Activated naive CD4-positive, alpha-beta T cell treated with anti-CD3 and anti-CD28 coated beads, Interleukin-2, amount 50 U/mL, for 72 hours (primary cell): ENCODE data around the gene FAM83G. TPM values are rescaled to one million over a fixed set of nuclear protein-coding genes. Genes with fewer than 3 reads are reported as not detected.
A peak's percentile ranks its signal among the peaks of the same experiment; 100 is the strongest.

Experiments used
- ATAC-seq, 2 donors: fragments of 150-1000 bp; cut with Tn5 transposase; 2 replicates each; pipeline ENCODE4 v1.10.0; 2021; ENCODE audit warnings: mild to moderate bottlenecking in 2 of 2, moderate library complexity in 2 of 2
- DNase-seq, 2 donors: peaks; one replicate each; pipeline ENCODE4 v3.0.0; 2021 to 2022; ENCODE audit warnings: low spot score in 2 of 2
- H3K27ac Mint-ChIP-seq, 2 donors: one replicate each; pipeline ENCODE4 v1.8.0; 2022; ENCODE audit warnings: mild to moderate bottlenecking in 2 of 2, mixed read lengths in 2 of 2
- H3K36me3 Mint-ChIP-seq, 2 donors: one replicate each; pipeline ENCODE4 v1.8.0; 2022; ENCODE audit warnings: mixed read lengths in 2 of 2
- H3K9me3 Mint-ChIP-seq, 2 donors: one replicate each; pipeline ENCODE4 v1.8.0; 2022; ENCODE audit warnings: mixed read lengths in 2 of 2
- total RNA-seq, 2 donors: library from RNA; stranded (reverse); gene quantifications; one replicate each; pipeline ENCODE4 v1.2.3, GENCODE V29; 2022

FAM83G gene
- total RNA-seq, 2 donors from 2014 or later: 9.4 to 13.7 TPM

- ATAC-seq (no peak), DNase-seq (no peak)
- H3K27ac Mint-ChIP-seq: peak overlapping the region in 1 of 2 donors; percentile 29
- no peaks in the 10 kb centered on the region for H3K9me3 Mint-ChIP-seq
- no peaks in the 10 kb centered on the region for H3K36me3 Mint-ChIP-seq
Measured at GRCh38 chr17:18968345-18968744, 36.2 kb downstream of the FAM83G start.

DNA sequence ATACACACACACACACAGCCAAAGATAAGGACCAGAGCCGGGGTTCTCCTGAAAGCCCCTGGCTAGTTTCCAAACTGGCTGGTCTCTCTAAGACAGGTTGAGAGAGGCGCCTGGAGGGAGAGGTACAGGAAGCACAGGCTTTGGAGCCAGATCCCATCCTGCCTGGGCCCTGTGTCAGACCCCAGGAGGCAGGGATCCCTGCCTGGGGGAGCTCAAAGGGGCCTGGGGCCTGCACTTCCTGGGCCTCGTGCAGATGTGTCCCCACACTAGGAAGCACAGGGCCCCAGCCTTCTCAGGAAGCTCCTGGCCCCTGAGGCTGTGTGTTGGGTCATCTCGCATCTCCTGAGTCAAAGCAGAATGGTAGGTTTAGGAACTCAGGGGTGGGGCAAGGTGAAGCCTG is 36.6 kb downstream of the FAM83G start:
- Mint-ChIP-seq H3K9me3 (no peaks in the 10 kb centered on the region), H3K27ac (peak overlapping the region in 1 of 2 donors; percentile 87), H3K36me3 (no peaks in the 10 kb centered on the region)
- no peak for ATAC-seq
- DNase-seq: no peak

- ATAC-seq: no peak
- no peak for DNase-seq
- H3K27ac Mint-ChIP-seq: peak overlapping the region in 1 of 2 donors; percentile 74
- H3K9me3 Mint-ChIP-seq: no peaks in the 10 kb centered on the region
- no peaks in the 10 kb centered on the region for H3K36me3 Mint-ChIP-seq
Measured at GRCh38 chr17:18966831-18967624, 37.5 kb downstream of the FAM83G start.

- H3K27ac Mint-ChIP-seq: peak overlapping the region in 1 of 2 donors; percentile 4
- H3K36me3 Mint-ChIP-seq: no peaks in the 10 kb centered on the region
- no peaks in the 10 kb centered on the region for H3K9me3 Mint-ChIP-seq
- ATAC-seq (no peak), DNase-seq (no peak)
Measured at GRCh38 chr17:18965530-18966236, 38.9 kb downstream of the FAM83G start.

DNA sequence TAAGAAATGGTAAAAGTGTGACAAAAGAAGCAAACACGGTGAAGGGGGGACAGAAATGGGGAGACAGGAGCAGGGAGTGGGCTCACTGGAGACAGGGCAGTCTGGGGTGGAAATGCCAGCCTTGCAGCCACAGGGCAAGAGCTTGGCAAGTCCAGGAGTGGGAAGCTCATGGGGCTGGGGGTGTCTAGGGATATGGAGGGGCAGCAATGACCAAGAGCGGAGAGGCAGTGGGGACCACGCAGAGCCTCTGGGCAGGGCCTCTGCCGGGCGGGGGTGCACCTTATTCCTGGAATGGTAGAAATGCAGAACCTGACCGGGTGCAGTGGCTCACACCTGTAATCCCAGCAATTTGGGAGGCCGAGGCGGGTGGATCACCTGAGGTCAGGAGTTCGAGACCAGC is 40.0 kb downstream of the FAM83G start:
- H3K27ac Mint-ChIP-seq: peak overlapping the region in 1 of 2 donors; percentile 72
- no peak for ATAC-seq
- no peaks in the 10 kb centered on the region for H3K36me3 Mint-ChIP-seq
- no peak for DNase-seq
- no peaks in the 10 kb centered on the region for H3K9me3 Mint-ChIP-seq

GRCh38 chr17:18964018-18964351 is 40.6 kb downstream of the FAM83G start:
- Mint-ChIP-seq H3K9me3 (no peaks in the 10 kb centered on the region), H3K27ac (peak overlapping the region in 1 of 2 donors; percentile 15), H3K36me3 (no peaks in the 10 kb centered on the region)
- no peak for ATAC-seq
- DNase-seq: no peak

- no peaks in the 10 kb centered on the region for H3K36me3 Mint-ChIP-seq
- H3K27ac Mint-ChIP-seq: peak overlapping the region in 1 of 2 donors; percentile 15
- H3K9me3 Mint-ChIP-seq: no peaks in the 10 kb centered on the region
- DNase-seq (no peak), ATAC-seq (peak in 1 of 2 donors; percentile 33)
Measured at GRCh38 chr17:18963126-18964017, 41.2 kb downstream of the FAM83G start.

DNA sequence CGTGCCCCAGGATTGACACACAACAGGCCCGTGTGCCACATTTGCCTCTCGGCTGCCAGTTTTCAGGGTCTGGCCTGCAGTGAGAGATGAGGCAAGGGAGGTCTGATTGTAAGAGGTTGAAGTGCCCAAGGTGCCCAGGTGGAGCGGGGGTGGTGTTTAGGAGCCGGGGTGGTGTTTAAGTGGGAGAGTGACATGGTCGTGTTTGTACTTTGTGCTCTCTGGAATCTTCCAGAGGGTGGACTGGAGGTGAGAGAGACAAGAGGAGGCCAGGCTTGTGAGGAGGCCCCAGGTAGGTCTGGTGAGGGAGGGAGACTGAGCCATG is 42.1 kb downstream of the FAM83G start:
- no peaks in the 10 kb centered on the region for H3K36me3 Mint-ChIP-seq
- ATAC-seq (no peak), DNase-seq (no peak)
- no peak overlapping the region for H3K27ac Mint-ChIP-seq
- no peaks in the 10 kb centered on the region for H3K9me3 Mint-ChIP-seq

DNA sequence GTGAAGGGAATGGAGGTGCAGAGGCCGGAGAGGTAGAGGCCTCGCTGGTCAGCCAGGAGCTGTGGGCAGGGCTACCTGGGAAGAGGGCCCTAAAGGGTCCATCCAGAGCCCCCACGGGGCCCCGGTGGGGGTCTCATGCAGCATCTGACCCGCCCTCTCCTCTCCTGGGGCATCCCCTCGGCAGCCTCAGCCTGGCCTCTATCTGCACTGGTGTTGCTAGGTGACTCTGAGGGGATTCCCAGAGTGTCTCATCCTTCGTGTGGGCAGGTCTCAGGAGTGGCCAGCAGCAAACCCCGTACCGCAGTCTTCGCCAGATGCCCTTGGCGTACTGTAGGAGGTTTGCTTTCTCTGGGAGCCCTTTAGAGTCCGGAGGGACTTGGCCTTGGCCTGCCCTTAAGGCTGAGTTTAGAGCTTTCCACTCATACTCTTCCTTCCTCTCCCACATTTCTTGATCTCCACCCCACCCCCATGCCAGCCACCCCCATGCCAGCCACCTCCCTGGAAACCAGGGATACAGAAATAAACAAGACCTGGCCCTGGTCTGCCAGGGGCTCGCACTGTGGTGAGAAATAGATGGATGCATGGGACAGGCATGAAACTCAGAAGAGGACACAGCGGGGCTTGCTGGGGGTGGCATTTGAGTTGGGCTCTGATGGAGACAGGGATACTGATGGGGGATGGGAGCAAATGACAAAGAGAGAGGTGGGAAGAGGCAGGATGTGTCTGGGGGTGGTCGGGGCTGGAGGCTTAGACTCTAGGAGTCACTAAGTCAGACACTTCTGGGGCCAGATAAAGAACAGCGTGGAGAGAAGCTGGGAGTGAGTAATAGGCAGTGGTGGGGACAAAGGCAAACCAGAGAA is 42.7 kb downstream of the FAM83G start:
- Mint-ChIP-seq H3K36me3 (no peaks in the 10 kb centered on the region), H3K9me3 (no peaks in the 10 kb centered on the region), H3K27ac (no peak overlapping the region)
- peak in 1 of 2 donors; percentile 69 for ATAC-seq
- no peak for DNase-seq

GRCh38 chr17:18960803-18961511 is 43.6 kb downstream of the FAM83G start:
- ATAC-seq: peak; percentile 87 to 94
- no peaks in the 10 kb centered on the region for H3K9me3 Mint-ChIP-seq
- H3K36me3 Mint-ChIP-seq: no peaks in the 10 kb centered on the region
- DNase-seq: peak; percentile 81 to 90
- H3K27ac Mint-ChIP-seq: peak overlapping the region; percentile 21 to 44

DNA sequence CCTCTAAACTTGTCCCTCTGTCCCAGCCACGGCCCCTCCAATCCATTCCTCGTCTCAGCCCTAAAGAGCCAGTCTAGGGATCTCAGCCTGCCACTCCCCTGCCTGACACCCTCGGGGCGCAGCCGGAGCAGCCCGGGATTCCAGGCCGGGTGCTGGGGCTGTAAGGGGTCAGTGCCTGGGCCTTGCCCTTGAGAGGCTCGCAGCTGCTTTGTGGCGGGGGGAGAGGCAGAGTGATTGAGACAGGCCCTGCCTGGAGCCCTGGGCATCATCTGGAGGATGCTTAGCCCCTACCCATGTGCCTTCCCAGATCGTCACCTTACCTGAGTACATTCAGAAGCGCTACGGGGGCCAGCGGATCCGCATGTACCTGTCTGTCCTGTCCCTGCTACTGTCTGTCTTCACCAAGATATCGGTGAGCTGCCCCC is 44.3 kb downstream of the FAM83G start:
- no peak for DNase-seq
- peak overlapping the region in 1 of 2 donors; percentile 21 for H3K27ac Mint-ChIP-seq
- H3K36me3 Mint-ChIP-seq: peaks cover 0 to 4% of the 10 kb centered on the region in 2 donors
- peaks cover 4% of the 10 kb centered on the region in 2 donors for H3K9me3 Mint-ChIP-seq
- ATAC-seq: no peak

GRCh38 chr17:18959845-18960240 is 44.7 kb downstream of the FAM83G start:
- peaks cover 4% of the 10 kb centered on the region in 2 donors for H3K9me3 Mint-ChIP-seq
- DNase-seq (no peak), ATAC-seq (no peak)
- H3K27ac Mint-ChIP-seq: no peak overlapping the region
- peaks cover 0 to 5% of the 10 kb centered on the region in 2 donors for H3K36me3 Mint-ChIP-seq

GRCh38 chr17:18959071-18959844 is 45.3 kb downstream of the FAM83G start:
- Mint-ChIP-seq H3K9me3 (peaks cover 4% of the 10 kb centered on the region in 2 donors), H3K27ac (no peak overlapping the region)

DNA sequence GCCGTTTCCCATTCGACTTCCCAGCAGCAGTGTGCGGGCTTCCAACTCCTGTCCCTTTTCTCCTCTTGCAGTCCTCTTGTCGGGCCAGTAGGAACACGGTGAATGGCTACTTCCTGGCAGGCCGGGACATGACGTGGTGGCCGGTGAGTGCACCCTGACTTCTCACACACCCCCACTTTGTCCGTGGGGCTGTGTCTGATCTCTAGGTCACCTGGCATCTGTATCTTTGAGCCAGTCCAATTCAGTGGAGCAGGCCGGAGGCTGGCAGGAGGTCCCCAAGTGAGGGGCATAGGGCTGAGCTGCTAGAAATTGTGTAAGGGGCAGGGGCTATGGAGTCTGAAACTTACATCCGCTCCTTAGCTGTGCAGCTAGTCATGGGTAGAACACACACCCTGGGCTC is 46.0 kb downstream of the FAM83G start:
- H3K9me3 Mint-ChIP-seq: peaks cover 4% of the 10 kb centered on the region in 2 donors
- H3K27ac Mint-ChIP-seq: no peak overlapping the region

More at GRCh38 chr17:18959071-18959844, 45.3 kb downstream of the FAM83G start:
- ATAC-seq (no peak), DNase-seq (no peak)
- peaks cover 0 to 5% of the 10 kb centered on the region in 2 donors for H3K36me3 Mint-ChIP-seq

GRCh38 chr17:18957831-18958230 is 46.7 kb downstream of the FAM83G start:
- Mint-ChIP-seq H3K27ac (no peak overlapping the region), H3K9me3 (peaks cover 4% of the 10 kb centered on the region in 2 donors), H3K36me3 (peaks cover 0 to 5% of the 10 kb centered on the region in 2 donors)
- DNase-seq: no peak
- ATAC-seq: no peak

More for the DNA sequence above, 46.0 kb downstream of the FAM83G start:
- no peak for ATAC-seq
- DNase-seq: no peak
- H3K36me3 Mint-ChIP-seq: peaks cover 0 to 5% of the 10 kb centered on the region in 2 donors
